Smooth muscle cell (in vitro differentiated cells): Measurements from ENCODE around the gene NPSR1. TPM values are rescaled to one million over a fixed set of nuclear protein-coding genes. Genes with fewer than 3 reads are reported as not detected.

Source experiments
- DNase-seq: peaks from one replicate; lab custom pipeline; 2025; ENCODE audit not compliant: unreplicated experiment; lab: John Stamatoyannopoulos, UW
- H2AFZ ChIP-seq: fragments of 200-600 bp; sonication (generic); 2 replicates; pipeline ENCODE4 v1.6.0; 2016; ENCODE audit warnings: antibody characterized with exemption, low read depth, mild to moderate bottlenecking
- H3F3A ChIP-seq: fragments of 200-600 bp; sonication (generic); 2 replicates; pipeline ENCODE4 v1.6.0; 2017; ENCODE audit warnings: antibody characterized with exemption, low read depth
- H3K27ac ChIP-seq: fragments of 200-600 bp; sonication (generic); 2 replicates; pipeline ENCODE4 v1.5.1; 2016; ENCODE audit warnings: low read depth, mild to moderate bottlenecking
- H3K27me3 ChIP-seq: fragments of 200-600 bp; sonication (generic); 2 replicates; pipeline ENCODE4 v1.6.1; 2016; ENCODE audit warnings: low read depth, mild to moderate bottlenecking
- H3K36me3 ChIP-seq: fragments of 200-600 bp; sonication (generic); 2 replicates; pipeline ENCODE4 v1.5.1; 2016; ENCODE audit warnings: low read depth
- H3K4me1 ChIP-seq: fragments of 200-600 bp; sonication (generic); 2 replicates; pipeline ENCODE4 v1.5.1; 2016; ENCODE audit warnings: low read depth
- H3K4me2 ChIP-seq: fragments of 200-600 bp; sonication (generic); 2 replicates; pipeline ENCODE4 v1.6.0; 2016; ENCODE audit warnings: mild to moderate bottlenecking
- H3K4me3 ChIP-seq: fragments of 200-600 bp; sonication (generic); 2 replicates; pipeline ENCODE4 v1.5.1; 2016; ENCODE audit warnings: mild to moderate bottlenecking
- H3K79me2 ChIP-seq: fragments of 200-600 bp; sonication (generic); 2 replicates; pipeline ENCODE4 v1.6.0; 2016; ENCODE audit warnings: low read depth, mild to moderate bottlenecking
- H3K9ac ChIP-seq: fragments of 200-600 bp; sonication (generic); 2 replicates; pipeline ENCODE4 v1.6.0; 2016; ENCODE audit warnings: low read depth
- H3K9me3 ChIP-seq: fragments of 200-600 bp; sonication (generic); replicated peaks from 2 replicates; pipeline ENCODE4 v1.5.1; 2016; ENCODE audit warnings: low read depth
- H4K20me1 ChIP-seq: fragments of 200-600 bp; sonication (generic); 2 replicates; pipeline ENCODE4 v1.6.0; 2016; ENCODE audit warnings: low read depth
- WGBS: methylation state at CpG from one replicate; pipeline ENCODE4 v1.1.7; 2016; ENCODE audit warnings: low lambda C conversion rate; 5-methylcytosine and 5-hydroxymethylcytosine counted together
- polyA plus RNA-seq: library from polyadenylated mRNA; unstranded; fragments of >200 nt; fragmentation: Nextera tagmentation; extraction: Ambion mirVana; gene quantifications from 2 replicates; pipeline ENCODE4 v1.2.1, GENCODE V29; 2016
- total RNA-seq: library from RNA; depleted of rRNA; stranded (reverse); fragments of >200 nt; gene quantifications from 2 replicates; pipeline ENCODE4 v1.2.3, GENCODE V29; 2014
- TF ChIP-seq, protein P1 (sequence below): fragments of 200-600 bp; sonication (generic); IDR thresholded peaks from 2 replicates; pipeline ENCODE4 v1.5.1; 2017; ENCODE audit warnings: borderline replicate concordance, mild to moderate bottlenecking, antibody characterized with exemption; ENCODE audit not compliant: insufficient read depth, poor library complexity, severe bottlenecking

NPSR1 gene
- total and polyA plus RNA-seq, 2 experiments from 2014 or later: not detected

- Histone ChIP-seq H3K9me3 (no peaks in the 10 kb centered on the region), H3K27me3 (no peaks in the 10 kb centered on the region), H3K9ac (no peak overlapping the region), H3K4me3 (no peak overlapping the region), H3K27ac (no peak overlapping the region), H3K4me2 (no peak overlapping the region), H3K36me3 (no peaks in the 10 kb centered on the region), H2AFZ (no peak overlapping the region), H3K79me2 (no peaks in the 10 kb centered on the region), H3K4me1 (no peaks in the 10 kb centered on the region), H3F3A (no peaks in the 10 kb centered on the region), H4K20me1 (no peaks in the 10 kb centered on the region)
- WGBS: 86% methylated on average over 11 of the region's 11 CpGs
- TF ChIP-seq, protein P1, sequence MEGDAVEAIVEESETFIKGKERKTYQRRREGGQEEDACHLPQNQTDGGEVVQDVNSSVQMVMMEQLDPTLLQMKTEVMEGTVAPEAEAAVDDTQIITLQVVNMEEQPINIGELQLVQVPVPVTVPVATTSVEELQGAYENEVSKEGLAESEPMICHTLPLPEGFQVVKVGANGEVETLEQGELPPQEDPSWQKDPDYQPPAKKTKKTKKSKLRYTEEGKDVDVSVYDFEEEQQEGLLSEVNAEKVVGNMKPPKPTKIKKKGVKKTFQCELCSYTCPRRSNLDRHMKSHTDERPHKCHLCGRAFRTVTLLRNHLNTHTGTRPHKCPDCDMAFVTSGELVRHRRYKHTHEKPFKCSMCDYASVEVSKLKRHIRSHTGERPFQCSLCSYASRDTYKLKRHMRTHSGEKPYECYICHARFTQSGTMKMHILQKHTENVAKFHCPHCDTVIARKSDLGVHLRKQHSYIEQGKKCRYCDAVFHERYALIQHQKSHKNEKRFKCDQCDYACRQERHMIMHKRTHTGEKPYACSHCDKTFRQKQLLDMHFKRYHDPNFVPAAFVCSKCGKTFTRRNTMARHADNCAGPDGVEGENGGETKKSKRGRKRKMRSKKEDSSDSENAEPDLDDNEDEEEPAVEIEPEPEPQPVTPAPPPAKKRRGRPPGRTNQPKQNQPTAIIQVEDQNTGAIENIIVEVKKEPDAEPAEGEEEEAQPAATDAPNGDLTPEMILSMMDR: no peak
- DNase-seq: no peak
Measured at GRCh38 chr7:34751725-34752643, 94.0 kb downstream of the NPSR1 start.

DNA sequence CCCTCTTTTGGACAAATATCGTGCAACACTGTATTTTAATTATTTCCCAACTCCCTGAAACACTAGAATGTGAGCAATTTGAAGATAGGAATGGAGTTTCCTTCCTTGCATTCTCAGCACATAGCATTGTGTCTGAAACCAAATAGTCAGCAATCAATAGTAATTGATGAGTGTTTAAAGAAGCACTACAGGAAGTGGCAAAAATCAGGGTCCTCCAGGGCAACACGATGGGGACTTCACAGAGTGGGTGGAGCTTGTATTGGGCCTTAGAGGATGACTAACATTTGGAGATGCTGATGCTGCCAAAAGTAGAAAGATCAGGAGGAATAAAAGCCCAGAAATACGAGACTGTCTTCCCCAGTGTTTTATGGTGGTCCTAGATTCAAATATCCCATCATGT lies 94.9 kb downstream of the NPSR1 start:
- no peak for DNase-seq
- H2AFZ ChIP-seq: no peak overlapping the region
- WGBS: 66% methylated on average over 3 of the region's 3 CpGs
- no peaks in the 10 kb centered on the region for H3K27me3 ChIP-seq
- H3K4me1 ChIP-seq: no peaks in the 10 kb centered on the region
- no peak overlapping the region for H3K4me2 ChIP-seq
- no peaks in the 10 kb centered on the region for H3K79me2 ChIP-seq
- H3K36me3 ChIP-seq: no peaks in the 10 kb centered on the region
- TF ChIP-seq, protein P1: no peak
- no peaks in the 10 kb centered on the region for H4K20me1 ChIP-seq
- H3K27ac ChIP-seq: no peak overlapping the region
- H3K9ac ChIP-seq: no peak overlapping the region
- H3K9me3 ChIP-seq: no peaks in the 10 kb centered on the region
- H3K4me3 ChIP-seq: no peak overlapping the region
- no peaks in the 10 kb centered on the region for H3F3A ChIP-seq

DNA sequence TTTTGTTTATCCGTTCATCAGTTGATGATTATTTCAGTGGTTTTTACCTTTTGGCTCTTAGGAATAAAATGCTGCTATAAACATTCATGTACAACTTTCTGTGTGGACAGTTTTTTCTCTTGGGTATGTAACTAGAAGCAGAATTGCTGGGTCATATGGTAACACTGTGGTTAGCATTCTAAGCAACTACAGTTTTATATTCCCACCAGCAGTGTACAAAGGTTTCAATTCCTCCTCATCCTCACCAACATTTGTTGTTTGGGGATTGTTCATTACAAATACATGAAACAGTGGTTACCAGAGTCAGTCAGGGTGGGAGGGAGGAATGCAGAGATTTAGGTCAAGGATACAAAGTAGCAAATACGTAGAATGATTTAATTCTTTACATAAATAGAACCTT lies 97.0 kb downstream of the NPSR1 start:
- H3F3A ChIP-seq: no peaks in the 10 kb centered on the region
- H4K20me1 ChIP-seq: no peaks in the 10 kb centered on the region
- H3K27me3 ChIP-seq: no peaks in the 10 kb centered on the region
- no peaks in the 10 kb centered on the region for H3K79me2 ChIP-seq
- no peaks in the 10 kb centered on the region for H3K9me3 ChIP-seq
- no peak overlapping the region for H3K9ac ChIP-seq
- H3K36me3 ChIP-seq: no peaks in the 10 kb centered on the region
- 69% methylated on average over 2 of the region's 2 CpGs for WGBS
- no peak overlapping the region for H3K27ac ChIP-seq
- no peak overlapping the region for H3K4me2 ChIP-seq
- DNase-seq: no peak
- no peak overlapping the region for H2AFZ ChIP-seq
- no peaks in the 10 kb centered on the region for H3K4me1 ChIP-seq
- TF ChIP-seq, protein P1: no peak
- no peak overlapping the region for H3K4me3 ChIP-seq
